A204.1 (cell line): ENCODE measurements around the gene MRC2.

Source experiments
- FAIRE-seq: peaks from 2 replicates; lab custom pipeline; 2012; peaks lifted over from hg19 to GRCh38; lab: Jason Lieb, UNC

The MRC2 gene

DNA sequence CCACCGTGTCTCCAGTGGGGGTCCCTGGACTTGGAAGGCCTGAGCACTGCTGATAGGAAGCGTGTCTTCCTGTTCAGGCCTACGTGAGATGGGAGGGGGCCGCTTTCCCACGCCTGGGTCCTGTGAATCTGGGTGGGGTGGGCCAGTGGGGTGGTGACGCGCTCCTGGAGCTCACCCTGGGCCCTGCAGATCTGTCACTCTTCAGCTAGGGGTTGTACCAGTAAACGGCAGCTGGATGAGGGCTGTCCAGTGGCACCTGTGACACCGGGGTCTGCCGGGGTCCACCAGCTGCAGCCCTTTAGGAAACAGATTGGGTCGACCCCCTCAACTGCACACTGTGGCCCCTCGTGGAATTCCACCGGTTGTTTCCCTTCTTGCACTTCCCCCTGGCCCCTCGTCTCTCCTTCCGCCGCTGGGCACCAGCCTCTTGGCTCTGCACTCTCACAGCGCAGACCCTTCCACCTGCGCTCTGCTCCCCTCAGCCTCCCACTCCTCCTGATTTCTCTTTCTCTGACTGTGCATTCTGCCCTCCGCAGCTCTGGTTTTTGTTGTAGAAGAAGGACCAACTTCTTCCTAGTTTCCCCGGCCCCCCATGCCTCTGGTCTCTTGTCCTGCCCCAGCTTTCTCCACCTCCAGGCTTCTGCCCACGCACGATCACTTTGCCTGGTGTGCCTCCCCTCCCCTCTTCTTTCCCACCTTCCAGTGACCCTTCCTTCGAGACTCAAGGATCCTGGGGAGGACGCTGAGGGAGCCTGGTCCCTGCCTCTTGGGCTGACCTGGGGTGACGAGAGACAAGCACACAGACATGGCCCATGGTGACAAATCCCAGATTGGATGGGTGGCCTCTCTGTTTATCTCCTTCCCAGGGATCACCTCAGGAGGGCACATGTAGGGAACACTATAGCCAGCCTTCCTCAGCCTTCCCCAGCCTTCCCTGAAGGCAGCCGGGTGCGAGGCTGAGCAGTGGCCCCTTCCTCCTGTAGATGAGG, 4.8 kb downstream of the MRC2 start:
- no peak for FAIRE-seq

GRCh38 chr17:62637809-62638208, 10.3 kb downstream of the MRC2 start:
- FAIRE-seq, result no peak

DNA sequence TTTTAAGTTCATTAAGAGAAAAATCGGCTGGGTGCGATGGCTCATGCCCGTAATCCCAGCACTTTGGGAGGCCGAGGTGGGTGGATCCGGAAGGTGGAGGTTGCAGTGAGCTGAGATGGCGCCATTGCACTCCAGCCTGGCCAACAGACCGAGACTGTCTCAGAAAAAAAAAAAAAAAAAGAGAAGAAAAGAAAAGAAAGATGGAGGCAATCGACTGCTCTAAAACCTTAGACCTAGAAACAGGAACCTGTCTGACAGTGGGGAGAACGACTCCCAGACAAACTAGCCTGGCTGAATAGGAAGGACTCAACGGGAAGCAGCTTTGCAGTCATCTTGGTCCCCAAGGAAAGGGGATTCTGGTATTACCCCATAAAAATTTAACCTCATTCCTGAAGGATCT, 13.7 kb downstream of the MRC2 start:
- no peak for FAIRE-seq

DNA sequence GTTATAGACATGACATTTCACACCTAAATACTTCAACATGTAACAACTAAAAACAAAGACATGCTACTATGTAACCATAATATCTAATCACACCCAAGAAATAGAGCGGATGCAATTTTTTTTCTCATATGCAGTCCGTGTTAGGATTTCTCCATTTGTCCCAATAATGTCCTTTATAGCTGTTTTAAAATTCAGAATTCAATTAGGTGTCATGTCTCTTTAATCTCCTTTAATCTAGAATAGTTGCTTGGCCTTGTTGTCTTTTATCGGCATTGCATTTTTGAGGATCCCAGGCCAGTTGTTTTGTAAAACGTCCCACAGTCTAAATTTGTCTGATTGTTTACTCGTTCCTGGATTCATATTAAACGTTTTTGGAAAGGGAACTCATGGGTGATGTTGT, 14.5 kb downstream of the MRC2 start:
- no peak for FAIRE-seq

- no peak for FAIRE-seq
These were observed 16.0 kb downstream of the MRC2 start for GRCh38 chr17:62643496-62643895.

GRCh38 chr17:62644487-62645173, 17.2 kb downstream of the MRC2 start:
- FAIRE-seq, result no peak

DNA sequence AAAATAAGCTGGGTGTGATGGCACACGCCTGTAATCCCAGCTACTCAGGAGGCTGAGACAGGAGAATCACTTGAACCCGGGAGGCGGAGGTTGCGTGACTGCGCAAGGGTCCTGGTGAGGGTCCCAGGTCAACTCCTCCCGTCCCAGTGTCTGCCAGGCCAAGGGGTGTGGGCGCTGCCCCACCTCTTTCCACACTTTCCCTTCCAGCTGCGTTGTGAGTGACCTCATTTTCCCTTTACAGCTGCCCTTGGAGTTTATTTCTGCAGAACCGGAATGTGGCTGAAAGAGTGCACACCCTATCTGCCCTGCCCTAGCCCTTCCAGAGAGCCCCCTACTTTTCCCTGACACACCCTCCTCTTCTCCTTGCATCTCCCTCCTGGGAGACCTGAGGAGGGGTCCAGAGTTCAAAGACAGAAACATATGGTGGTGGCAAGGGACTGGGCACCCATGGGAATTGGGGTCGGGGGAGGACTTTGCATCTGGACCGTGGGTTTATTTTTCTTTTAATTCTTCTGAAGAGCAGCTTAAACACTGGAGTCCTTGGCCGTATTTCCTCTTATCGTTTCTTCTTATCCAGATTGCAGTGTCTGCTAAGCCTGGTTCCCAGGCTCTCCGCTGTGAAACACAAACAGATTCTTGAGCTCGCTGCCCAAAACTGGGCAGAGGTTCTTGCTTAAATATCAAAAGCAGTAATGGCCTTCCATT, 20.9 kb downstream of the MRC2 start:
- no peak for FAIRE-seq

- no peak for FAIRE-seq
These were observed 21.5 kb downstream of the MRC2 start for GRCh38 chr17:62648956-62649294.

DNA sequence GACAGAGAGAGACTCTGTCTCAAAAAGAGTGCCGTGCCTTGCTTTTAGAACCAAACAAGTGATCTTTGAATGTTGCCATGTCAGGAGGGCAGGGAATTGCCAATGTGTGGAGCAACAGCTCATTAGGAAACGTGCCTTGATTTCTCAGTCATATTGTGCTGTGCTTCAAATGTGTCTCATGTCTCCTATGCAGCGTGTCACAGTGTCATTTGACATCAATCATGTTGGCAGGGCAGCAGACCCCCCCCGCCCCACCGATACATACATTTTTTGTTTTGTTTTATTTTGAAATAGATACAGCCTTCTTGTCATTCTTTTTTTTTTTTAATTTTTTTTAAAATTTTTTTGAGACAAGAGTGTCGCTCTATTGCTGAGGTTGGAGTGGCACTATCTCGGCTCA, 22.1 kb downstream of the MRC2 start:
- no peak for FAIRE-seq

GRCh38 chr17:62650587-62650986, 23.1 kb downstream of the MRC2 start:
- no peak for FAIRE-seq

- no peak for FAIRE-seq
These were observed 25.0 kb downstream of the MRC2 start for GRCh38 chr17:62652251-62653001.

DNA sequence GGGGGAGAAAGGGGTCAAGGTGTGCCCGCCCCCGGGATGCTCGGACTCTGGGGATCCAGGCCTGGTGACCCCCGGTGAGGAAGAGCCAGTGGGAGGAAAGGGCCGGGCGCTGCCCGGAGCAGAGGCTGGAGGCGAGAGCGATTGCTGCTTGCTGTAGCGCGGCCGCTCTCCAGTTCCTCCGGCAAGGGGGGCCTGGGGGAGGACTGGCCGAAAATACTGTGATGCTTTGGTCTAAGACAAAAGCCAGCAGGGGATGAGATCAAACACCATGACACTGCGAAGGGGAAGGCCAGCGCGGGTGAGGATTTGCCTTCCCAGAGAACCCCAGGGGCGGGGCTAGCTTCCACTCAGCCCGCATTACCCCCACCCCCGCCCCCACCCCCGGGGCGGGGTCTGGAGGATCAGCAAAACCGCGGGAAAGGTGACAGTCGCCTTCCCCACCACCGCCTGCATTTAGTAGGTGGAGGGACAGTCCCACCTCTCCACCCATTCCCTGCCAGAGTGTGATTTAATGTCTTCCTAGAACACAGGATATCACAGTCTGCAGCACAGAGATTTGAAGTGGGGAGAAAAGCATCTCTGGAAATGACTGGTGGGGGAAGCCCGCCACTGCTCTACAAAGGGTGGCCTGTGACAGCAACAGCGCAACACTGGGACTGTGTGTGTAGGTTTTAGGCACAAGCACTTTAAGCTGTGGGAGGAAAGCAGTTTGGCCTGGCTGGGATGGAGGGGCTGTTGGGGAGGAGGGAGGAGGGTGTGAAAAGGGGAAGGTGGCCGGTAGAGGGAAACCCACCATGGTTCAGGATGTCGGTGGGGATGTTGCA, 25.7 kb downstream of the MRC2 start:
- no peak for FAIRE-seq

- no peak for FAIRE-seq
These were observed 26.6 kb downstream of the MRC2 start for GRCh38 chr17:62653826-62654761.

DNA sequence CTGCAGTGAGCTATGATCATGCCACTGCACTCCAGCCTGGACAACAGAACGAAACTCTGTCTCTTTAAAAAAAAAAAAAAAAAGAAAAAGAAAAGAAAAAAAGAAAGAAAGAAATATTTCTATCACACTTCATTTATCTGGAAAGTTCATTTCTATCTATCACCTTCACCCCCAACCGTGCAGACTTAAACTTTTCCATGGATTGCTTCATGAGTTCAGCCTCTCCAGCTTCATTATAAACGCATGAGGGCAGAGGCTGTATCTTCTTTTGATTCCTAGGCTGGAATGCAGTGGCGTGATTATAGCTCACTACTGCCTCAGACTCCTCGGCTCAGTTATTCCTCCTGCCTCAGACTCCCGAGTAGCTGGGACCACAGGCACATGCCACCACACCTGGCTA, 28.2 kb downstream of the MRC2 start:
- no peak for FAIRE-seq

DNA sequence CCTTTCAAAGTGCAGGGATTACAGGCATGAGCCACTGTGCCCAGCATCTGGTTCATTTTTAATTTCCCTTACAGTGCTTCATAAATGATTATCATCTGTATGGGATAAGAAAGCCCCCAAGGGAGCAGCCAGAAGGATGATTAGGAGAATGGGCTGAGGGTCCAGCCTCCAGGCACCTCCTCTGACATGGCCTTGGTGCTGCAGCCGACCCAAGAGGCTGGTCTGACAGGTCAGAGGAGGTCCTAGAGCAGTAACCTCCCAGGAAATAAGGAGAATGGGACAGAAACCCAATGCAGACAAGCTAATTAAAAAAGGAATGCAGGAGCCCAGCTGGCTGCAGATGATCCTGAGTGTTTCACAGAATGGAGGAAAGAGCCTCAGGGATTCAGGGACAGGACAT, 29.0 kb downstream of the MRC2 start:
- FAIRE-seq, result no peak

GRCh38 chr17:62657145-62657665, 29.7 kb downstream of the MRC2 start:
- FAIRE-seq, result no peak

GRCh38 chr17:62657690-62658089, 30.2 kb downstream of the MRC2 start:
- FAIRE-seq, result no peak

- no peak for FAIRE-seq
These were observed 30.9 kb downstream of the MRC2 start for GRCh38 chr17:62658136-62658920.

GRCh38 chr17:62660629-62661118, 33.2 kb downstream of the MRC2 start:
- no peak for FAIRE-seq
